HG02981 (cell line): Measurements from ENCODE around the gene ILK.

ENCODE experiments used
- ATAC-seq: cut with Tn5 transposase; IDR thresholded peaks from one replicate; pipeline ENCODE4 v1.9.1; 2021; ENCODE audit warnings: mild to moderate bottlenecking, moderate library complexity; ENCODE audit not compliant: unreplicated experiment

The ILK gene

GRCh38 chr11:6604790-6605189, 1.2 kb downstream of the ILK start:
- ATAC-seq, result no peak

GRCh38 chr11:6606471-6607189, 3.1 kb downstream of the ILK start:
- peak; percentile 50 for ATAC-seq

- ATAC-seq, result no peak
These were observed 3.7 kb downstream of the ILK start for GRCh38 chr11:6607190-6607795.

- ATAC-seq, result no peak
These were observed 4.4 kb downstream of the ILK start for GRCh38 chr11:6608011-6608410.

GRCh38 chr11:6608726-6609501, 5.3 kb downstream of the ILK start:
- no peak for ATAC-seq

GRCh38 chr11:6609502-6610015, 6.0 kb downstream of the ILK start:
- no peak for ATAC-seq

GRCh38 chr11:6610591-6610990, 7.0 kb downstream of the ILK start:
- ATAC-seq, result no peak

GRCh38 chr11:6611092-6611962, 7.8 kb downstream of the ILK start:
- ATAC-seq, result no peak

- peak; percentile 21 for ATAC-seq
These were observed 8.3 kb downstream of the ILK start for GRCh38 chr11:6611963-6612212.

GRCh38 chr11:6612213-6613041, 8.9 kb downstream of the ILK start, which contains the start of gene TAF10:
TAF10 (minus strand) TSS chr11:6612216; CDS start chr11:6612189, 27 bp downstream.
- peak; percentile 86 for ATAC-seq

GRCh38 chr11:6613496-6613895, 9.9 kb downstream of the ILK start:
- no peak for ATAC-seq

GRCh38 chr11:6614446-6614845, 10.9 kb downstream of the ILK start:
- ATAC-seq, result no peak

- no peak for ATAC-seq
These were observed 11.5 kb downstream of the ILK start for GRCh38 chr11:6615046-6615445.

- ATAC-seq, result no peak
These were observed 12.5 kb downstream of the ILK start for GRCh38 chr11:6615882-6616585.

GRCh38 chr11:6616596-6617250, 13.1 kb downstream of the ILK start:
- ATAC-seq, result no peak

GRCh38 chr11:6617315-6617781, 13.8 kb downstream of the ILK start:
- ATAC-seq, result no peak

GRCh38 chr11:6618117-6619003, 14.8 kb downstream of the ILK start:
- ATAC-seq, result no peak
